ENCODE data around the gene ADPRS.

DNA sequence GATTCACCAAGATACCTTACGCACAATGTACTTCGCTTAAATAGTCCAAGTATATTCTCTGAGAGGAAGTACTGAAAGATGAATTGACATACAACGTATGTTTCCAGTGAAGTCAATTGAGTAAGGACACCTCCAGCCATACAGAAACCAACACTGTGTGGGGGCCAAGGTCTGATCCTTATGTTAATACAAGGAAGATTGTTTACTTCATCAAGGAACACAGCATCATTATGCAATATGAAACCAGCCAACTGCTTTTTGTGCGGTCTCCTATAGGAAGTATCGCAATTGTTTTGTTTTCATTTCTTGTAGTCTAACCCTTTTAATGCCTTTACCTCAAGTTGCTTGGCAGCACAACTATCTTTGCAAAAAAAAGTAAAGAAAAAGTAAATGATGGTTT lies 33.0 kb upstream of the ADPRS start:
- no peak for TF ChIP-seq EZH2 (IDR thresholded peaks at IDR 0.05; ENCODE audit: borderline replicate concordance, low read depth, low read length, severe bottlenecking)
- TF ChIP-seq, protein P1, sequence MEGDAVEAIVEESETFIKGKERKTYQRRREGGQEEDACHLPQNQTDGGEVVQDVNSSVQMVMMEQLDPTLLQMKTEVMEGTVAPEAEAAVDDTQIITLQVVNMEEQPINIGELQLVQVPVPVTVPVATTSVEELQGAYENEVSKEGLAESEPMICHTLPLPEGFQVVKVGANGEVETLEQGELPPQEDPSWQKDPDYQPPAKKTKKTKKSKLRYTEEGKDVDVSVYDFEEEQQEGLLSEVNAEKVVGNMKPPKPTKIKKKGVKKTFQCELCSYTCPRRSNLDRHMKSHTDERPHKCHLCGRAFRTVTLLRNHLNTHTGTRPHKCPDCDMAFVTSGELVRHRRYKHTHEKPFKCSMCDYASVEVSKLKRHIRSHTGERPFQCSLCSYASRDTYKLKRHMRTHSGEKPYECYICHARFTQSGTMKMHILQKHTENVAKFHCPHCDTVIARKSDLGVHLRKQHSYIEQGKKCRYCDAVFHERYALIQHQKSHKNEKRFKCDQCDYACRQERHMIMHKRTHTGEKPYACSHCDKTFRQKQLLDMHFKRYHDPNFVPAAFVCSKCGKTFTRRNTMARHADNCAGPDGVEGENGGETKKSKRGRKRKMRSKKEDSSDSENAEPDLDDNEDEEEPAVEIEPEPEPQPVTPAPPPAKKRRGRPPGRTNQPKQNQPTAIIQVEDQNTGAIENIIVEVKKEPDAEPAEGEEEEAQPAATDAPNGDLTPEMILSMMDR (IDR thresholded peaks at IDR 0.05; ENCODE audit: borderline replicate concordance, extremely low read depth, low read length, poor library complexity, severe bottlenecking), result no peak

Measured in DND-41 (cell line).